ENCODE data around the gene SEC22A.

Gene SEC22A

GRCh38 chr3:123287962-123288302, 86.2 kb downstream of the SEC22A start:
- no peak for DNase-seq (ENCODE audit: low spot score)

- DNase-seq (ENCODE audit: low spot score) = no peak
Observed at GRCh38 chr3:123289391-123290106, 87.8 kb downstream of the SEC22A start.

GRCh38 chr3:123290107-123290930, 88.6 kb downstream of the SEC22A start:
- DNase-seq (ENCODE audit: low spot score) = no peak

GRCh38 chr3:123290962-123291361, 89.2 kb downstream of the SEC22A start:
- DNase-seq (ENCODE audit: low spot score) = no peak

GRCh38 chr3:123291404-123291803, 89.7 kb downstream of the SEC22A start:
- DNase-seq (ENCODE audit: low spot score) = no peak

- no peak for DNase-seq (ENCODE audit: low spot score)
Observed at GRCh38 chr3:123292321-123293310, 90.9 kb downstream of the SEC22A start.

GRCh38 chr3:123294296-123294938, 92.7 kb downstream of the SEC22A start:
- DNase-seq (ENCODE audit: low spot score) = no peak

GRCh38 chr3:123295171-123295900, 93.6 kb downstream of the SEC22A start:
- no peak for DNase-seq (ENCODE audit: low spot score)

- DNase-seq (ENCODE audit: low spot score) = no peak
Observed at GRCh38 chr3:123295901-123296250, 94.1 kb downstream of the SEC22A start.

GRCh38 chr3:123296261-123296660, 94.5 kb downstream of the SEC22A start:
- DNase-seq (ENCODE audit: low spot score) = no peak

GRCh38 chr3:123296836-123297626, 95.3 kb downstream of the SEC22A start:
- DNase-seq (ENCODE audit: low spot score) = no peak

GRCh38 chr3:123297627-123297899, 95.8 kb downstream of the SEC22A start:
- DNase-seq (ENCODE audit: low spot score) = no peak

- DNase-seq (ENCODE audit: low spot score) = no peak
Observed at GRCh38 chr3:123298903-123299302, 97.2 kb downstream of the SEC22A start.

GRCh38 chr3:123299581-123299980, 97.8 kb downstream of the SEC22A start:
- DNase-seq (ENCODE audit: low spot score) = no peak

GRCh38 chr3:123300056-123300455, 98.3 kb downstream of the SEC22A start:
- DNase-seq (ENCODE audit: low spot score) = no peak

- no peak for DNase-seq (ENCODE audit: low spot score)
Observed at GRCh38 chr3:123300583-123300982, 98.8 kb downstream of the SEC22A start.

GRCh38 chr3:123301331-123302184, 99.8 kb downstream of the SEC22A start:
- DNase-seq (ENCODE audit: low spot score) = no peak

GRCh38 chr3:123302961-123303360, 101.2 kb downstream of the SEC22A start:
- DNase-seq (ENCODE audit: low spot score) = no peak

- DNase-seq (ENCODE audit: low spot score) = no peak
Observed at GRCh38 chr3:123303976-123304560, 102.3 kb downstream of the SEC22A start.

All from pons (tissue), 1 donor.